AG20443 (cell line): ENCODE data around the gene SAMD9L.
A peak's percentile ranks its signal among the peaks of the same experiment; 100 is the strongest.

Source experiments
- DNase-seq: peaks from one replicate; pipeline ENCODE4 v3.0.0; 2012; ENCODE audit warnings: low spot score, mixed read lengths

SAMD9L gene

GRCh38 chr7:93148144-93148543 is at the start of gene SAMD9L:
Gene SAMD9L, minus strand, starts transcription at chr7:93148385. Its CDS starts 12,414 bp downstream, at chr7:93135971.
- peak; percentile 33 for DNase-seq

GRCh38 chr7:93196336-93196735 is 48.2 kb upstream of the SAMD9L start:
- no peak for DNase-seq

GRCh38 chr7:93194386-93194785 is 46.2 kb upstream of the SAMD9L start:
- peak; percentile 20 for DNase-seq

GRCh38 chr7:93188870-93189634 is 40.9 kb upstream of the SAMD9L start:
- DNase-seq: no peak

- peak; percentile 12 for DNase-seq
Measured at GRCh38 chr7:93185303-93186027, 37.3 kb upstream of the SAMD9L start.

- DNase-seq: no peak
Measured at GRCh38 chr7:93179173-93179572, 31.0 kb upstream of the SAMD9L start.

GRCh38 chr7:93178213-93178612 is 30.0 kb upstream of the SAMD9L start:
- peak; percentile 39 for DNase-seq

GRCh38 chr7:93176992-93177580 is 28.9 kb upstream of the SAMD9L start:
- DNase-seq: no peak

- no peak for DNase-seq
Measured at GRCh38 chr7:93175219-93175618, 27.0 kb upstream of the SAMD9L start.

GRCh38 chr7:93172683-93173082 is 24.5 kb upstream of the SAMD9L start:
- DNase-seq: no peak

- no peak for DNase-seq
Measured at GRCh38 chr7:93171606-93172226, 23.5 kb upstream of the SAMD9L start.

- no peak for DNase-seq
Measured at GRCh38 chr7:93165447-93165846, 17.3 kb upstream of the SAMD9L start.

GRCh38 chr7:93164766-93165165 is 16.6 kb upstream of the SAMD9L start:
- DNase-seq: no peak

GRCh38 chr7:93161181-93161762 is 13.1 kb upstream of the SAMD9L start:
- no peak for DNase-seq

- no peak for DNase-seq
Measured at GRCh38 chr7:93160410-93160809, 12.2 kb upstream of the SAMD9L start.

- no peak for DNase-seq
Measured at GRCh38 chr7:93159490-93159889, 11.3 kb upstream of the SAMD9L start.

GRCh38 chr7:93156884-93157283 is 8.7 kb upstream of the SAMD9L start:
- DNase-seq: peak; percentile 26

GRCh38 chr7:93150200-93150835 is 2.1 kb upstream of the SAMD9L start:
- peak; percentile 14 for DNase-seq

GRCh38 chr7:93148727-93149126 is 542 bp upstream of the SAMD9L start:
- no peak for DNase-seq

- peak; percentile 70 for DNase-seq
Measured at GRCh38 chr7:93147363-93147762, 822 bp downstream of the SAMD9L start.

GRCh38 chr7:93146472-93147141 is 1.6 kb downstream of the SAMD9L start:
- peak; percentile 16 for DNase-seq
